C4-2B (cell line): Measurements from ENCODE around the gene CREB5.
"Not testable (repeated sequence)": the region's sequence is repeated elsewhere in the genome, so short reads cannot be mapped to it uniquely, and the experiment has no call there.

ENCODE experiments used
- H3K27ac ChIP-seq: fragments of 450-650 bp; 2 replicates; pipeline ENCODE4 v1.5.1; 2017
- CTCF ChIP-seq: fragments of 450-650 bp; conservative IDR thresholded peaks from 2 replicates; pipeline ENCODE4 v1.5.1; 2017; ENCODE audit warnings: mild to moderate bottlenecking
- ZFX ChIP-seq: fragments of 450-650 bp; IDR thresholded peaks from 2 replicates; pipeline ENCODE4 v1.6.1; 2017

CREB5 gene

DNA sequence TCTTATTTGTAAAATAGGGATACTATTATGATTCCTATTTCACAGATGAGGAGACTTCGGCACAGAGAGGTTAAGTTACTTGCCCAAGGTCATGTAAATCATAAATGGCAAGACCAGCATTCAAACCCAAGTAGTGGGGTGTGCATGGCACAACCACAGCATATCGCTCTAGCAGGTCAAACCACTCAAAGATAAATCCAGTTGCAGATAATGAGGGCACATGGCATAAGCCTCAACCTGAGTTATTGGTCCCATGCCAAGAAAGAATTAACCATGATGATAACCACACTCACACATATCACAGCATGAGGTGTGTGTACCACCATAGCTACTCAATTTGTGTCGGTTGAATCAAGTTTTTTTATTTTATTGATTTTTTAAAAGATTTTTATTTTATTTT, 180.5 kb downstream of the CREB5 start:
- no peak overlapping the region for H3K27ac ChIP-seq
- TF ChIP-seq CTCF = no peak
- TF ChIP-seq ZFX = no peak

DNA sequence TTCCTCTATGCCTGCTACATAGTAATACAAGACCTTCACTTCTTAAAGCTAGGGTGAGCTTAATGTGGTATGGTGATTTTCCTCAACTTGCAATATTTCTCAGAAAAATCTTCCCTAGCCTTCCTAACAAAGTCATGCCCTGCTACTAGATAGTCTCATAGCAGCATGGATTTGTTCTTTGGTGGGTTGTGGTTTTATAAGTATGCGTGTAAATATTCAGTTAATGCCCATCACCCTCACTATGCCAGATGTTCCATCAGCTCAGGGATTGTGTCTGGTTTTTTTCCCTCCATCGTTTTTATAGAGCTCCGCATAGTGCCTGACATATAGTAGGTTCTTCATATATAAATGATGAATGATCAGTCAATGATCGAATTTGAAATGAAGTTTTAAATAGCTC, 182.8 kb downstream of the CREB5 start:
- H3K27ac ChIP-seq = no peak overlapping the region
- no peak for TF ChIP-seq ZFX
- no peak for TF ChIP-seq CTCF

DNA sequence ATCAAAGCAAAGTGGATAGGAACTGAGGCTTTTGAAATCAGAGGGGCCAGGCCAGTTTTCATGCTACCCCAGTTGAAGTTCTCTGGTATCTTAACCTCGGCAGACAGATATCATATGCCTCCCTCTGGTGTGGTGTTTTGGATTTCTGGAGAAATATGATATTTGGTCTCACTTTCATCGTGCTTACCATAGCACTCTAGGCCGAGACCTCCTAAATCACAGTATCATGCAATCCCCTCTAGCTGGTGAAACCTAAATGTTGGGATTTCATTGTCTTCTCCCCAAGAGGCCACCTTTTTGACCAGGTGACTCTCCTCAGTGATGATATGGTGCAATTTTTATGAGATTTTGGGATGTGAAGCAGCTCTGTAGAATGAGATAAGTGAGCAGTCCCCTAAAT, 183.5 kb downstream of the CREB5 start:
- H3K27ac ChIP-seq = no peak overlapping the region
- TF ChIP-seq ZFX (no peak), CTCF (no peak)

DNA sequence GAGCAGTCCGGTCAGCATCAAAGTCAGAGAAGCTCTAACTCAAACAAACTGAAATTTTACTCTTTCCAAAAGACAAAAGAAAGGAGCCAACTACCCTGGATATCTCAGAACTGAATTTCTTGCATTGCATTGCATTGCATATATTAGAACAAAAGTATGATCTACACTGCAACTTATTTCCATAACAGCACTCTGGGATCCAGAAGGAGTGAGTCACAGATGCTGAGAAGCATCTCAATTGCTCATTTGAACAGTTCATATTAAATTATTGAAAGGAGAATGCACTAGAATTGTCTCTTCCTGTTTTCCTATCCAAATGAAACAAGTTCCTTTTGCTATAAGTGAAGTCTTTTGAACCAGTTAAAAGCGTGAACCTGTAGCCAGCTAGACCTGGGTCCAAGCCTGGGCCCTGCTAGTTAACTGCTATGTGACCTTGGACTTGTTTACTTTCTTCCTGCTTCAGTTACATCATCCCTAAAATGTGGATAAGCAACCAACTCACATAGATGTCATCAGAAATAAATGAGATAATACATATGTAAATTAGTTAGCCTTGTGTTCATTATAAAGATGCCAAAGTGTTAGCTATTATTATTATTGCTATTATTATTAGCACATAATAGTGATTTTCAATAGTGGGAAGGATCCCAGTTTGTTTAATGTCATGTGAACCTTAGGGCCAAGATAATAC, 184.1 kb downstream of the CREB5 start:
- H3K27ac ChIP-seq = no peak overlapping the region
- no peak for TF ChIP-seq ZFX
- no peak for TF ChIP-seq CTCF

DNA sequence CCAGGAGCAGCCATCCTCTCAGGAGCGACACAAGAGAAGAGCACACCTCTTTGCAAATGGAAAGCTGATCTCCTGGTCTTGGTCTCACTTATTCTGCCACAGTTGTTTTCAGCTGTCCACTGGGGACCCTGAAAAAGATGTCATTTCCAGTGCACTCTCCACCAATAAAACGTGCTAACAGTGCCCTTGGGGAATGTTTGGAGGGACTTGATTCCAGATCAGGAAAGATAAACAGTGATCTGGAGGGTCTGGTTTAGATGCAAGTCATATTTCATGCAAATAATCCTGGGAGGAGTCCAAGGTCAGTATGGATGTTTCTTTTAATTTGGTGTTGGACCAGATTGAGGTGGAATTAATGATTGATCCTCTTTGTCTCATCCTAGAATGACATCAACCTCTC, 185.0 kb downstream of the CREB5 start:
- TF ChIP-seq CTCF = no peak
- TF ChIP-seq ZFX = no peak
- H3K27ac ChIP-seq = no peak overlapping the region

- H3K27ac ChIP-seq = not testable (repeated sequence)
Observed at GRCh38 chr7:28598037-28598436, 185.7 kb downstream of the CREB5 start.

DNA sequence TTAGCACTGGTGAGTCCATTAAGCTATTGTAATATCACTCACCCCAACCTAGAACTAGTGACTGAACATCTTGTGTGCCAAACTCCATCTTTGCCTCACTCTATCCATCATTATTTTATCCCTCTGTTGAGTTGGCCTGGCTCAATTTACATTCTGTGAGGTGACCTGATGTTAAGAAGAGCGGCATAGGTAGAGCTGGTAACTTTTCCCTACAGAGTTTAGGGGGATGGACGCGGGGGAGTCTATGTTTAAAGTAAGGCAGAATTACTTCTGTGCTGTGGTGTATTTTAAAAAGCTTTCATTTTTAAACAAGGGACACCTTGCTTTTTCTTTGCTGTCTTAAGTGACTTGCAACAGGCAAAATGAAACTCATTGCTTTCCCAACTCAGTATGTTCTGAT, 186.3 kb downstream of the CREB5 start:
- H3K27ac ChIP-seq = no peak overlapping the region
- TF ChIP-seq ZFX = no peak
- no peak for TF ChIP-seq CTCF

DNA sequence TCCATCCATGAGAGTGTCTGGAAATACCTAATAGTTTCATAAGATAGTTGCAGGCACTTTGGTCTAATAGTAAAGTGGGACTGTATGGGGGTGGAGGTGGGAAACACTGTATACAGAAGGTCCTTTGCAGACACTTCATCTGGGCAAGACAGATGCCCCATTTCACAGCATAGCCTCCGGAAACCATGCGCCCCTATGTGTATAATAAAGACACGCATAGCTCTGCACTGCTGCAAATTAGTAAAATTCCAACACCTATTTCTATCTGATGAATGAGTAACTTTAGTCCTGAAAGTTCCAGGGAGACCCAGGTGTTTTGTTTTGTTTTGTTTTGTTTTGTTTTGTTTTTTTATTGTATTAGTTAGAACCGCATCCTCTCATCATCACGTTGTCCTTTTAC, 187.1 kb downstream of the CREB5 start:
- no peak overlapping the region for H3K27ac ChIP-seq
- no peak for TF ChIP-seq ZFX
- TF ChIP-seq CTCF = no peak
